22Rv1 (cell line): ENCODE measurements around the gene ERRFI1.
A peak's percentile ranks its signal among the peaks of the same experiment; 100 is the strongest.
"Not testable (repeated sequence)": the region's sequence is repeated elsewhere in the genome, so short reads cannot be mapped to it uniquely, and the experiment has no call there.

ENCODE experiments used
- H3K27ac ChIP-seq: fragments of 450-650 bp; 2 replicates; pipeline ENCODE4 v1.5.1; 2017
- ZFX ChIP-seq: fragments of 450-650 bp; IDR thresholded peaks from 2 replicates; pipeline ENCODE4 v1.6.1; 2017; ENCODE audit warnings: antibody characterized with exemption, borderline replicate concordance
- TF ChIP-seq, protein P1 (sequence below): fragments of 450-650 bp; IDR thresholded peaks from 2 replicates; pipeline ENCODE4 v1.5.1; 2017; ENCODE audit warnings: mild to moderate bottlenecking

The ERRFI1 gene

DNA sequence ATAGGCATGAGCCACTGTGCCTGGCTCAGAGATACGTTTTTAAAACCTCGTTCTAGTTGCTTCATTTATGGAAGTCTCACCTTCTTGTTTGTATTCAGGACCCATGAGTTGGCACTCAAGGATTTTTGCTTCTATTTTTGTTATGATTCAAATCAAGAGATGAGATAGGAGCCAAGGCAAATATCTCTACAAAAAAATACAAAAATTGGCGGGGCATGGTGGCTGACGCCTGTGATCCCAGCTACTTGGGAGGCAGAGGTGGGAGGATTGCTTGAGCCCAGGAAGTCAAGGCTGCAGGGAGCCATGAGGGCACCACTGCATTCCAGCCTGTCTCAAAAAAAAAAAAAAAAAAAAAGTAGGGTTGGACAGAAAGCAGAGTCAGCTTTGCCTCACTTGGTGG, 36.8 kb upstream of the ERRFI1 start:
- TF ChIP-seq, protein P1, sequence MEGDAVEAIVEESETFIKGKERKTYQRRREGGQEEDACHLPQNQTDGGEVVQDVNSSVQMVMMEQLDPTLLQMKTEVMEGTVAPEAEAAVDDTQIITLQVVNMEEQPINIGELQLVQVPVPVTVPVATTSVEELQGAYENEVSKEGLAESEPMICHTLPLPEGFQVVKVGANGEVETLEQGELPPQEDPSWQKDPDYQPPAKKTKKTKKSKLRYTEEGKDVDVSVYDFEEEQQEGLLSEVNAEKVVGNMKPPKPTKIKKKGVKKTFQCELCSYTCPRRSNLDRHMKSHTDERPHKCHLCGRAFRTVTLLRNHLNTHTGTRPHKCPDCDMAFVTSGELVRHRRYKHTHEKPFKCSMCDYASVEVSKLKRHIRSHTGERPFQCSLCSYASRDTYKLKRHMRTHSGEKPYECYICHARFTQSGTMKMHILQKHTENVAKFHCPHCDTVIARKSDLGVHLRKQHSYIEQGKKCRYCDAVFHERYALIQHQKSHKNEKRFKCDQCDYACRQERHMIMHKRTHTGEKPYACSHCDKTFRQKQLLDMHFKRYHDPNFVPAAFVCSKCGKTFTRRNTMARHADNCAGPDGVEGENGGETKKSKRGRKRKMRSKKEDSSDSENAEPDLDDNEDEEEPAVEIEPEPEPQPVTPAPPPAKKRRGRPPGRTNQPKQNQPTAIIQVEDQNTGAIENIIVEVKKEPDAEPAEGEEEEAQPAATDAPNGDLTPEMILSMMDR, result no peak
- no peak for TF ChIP-seq ZFX
- no peak overlapping the region for H3K27ac ChIP-seq

DNA sequence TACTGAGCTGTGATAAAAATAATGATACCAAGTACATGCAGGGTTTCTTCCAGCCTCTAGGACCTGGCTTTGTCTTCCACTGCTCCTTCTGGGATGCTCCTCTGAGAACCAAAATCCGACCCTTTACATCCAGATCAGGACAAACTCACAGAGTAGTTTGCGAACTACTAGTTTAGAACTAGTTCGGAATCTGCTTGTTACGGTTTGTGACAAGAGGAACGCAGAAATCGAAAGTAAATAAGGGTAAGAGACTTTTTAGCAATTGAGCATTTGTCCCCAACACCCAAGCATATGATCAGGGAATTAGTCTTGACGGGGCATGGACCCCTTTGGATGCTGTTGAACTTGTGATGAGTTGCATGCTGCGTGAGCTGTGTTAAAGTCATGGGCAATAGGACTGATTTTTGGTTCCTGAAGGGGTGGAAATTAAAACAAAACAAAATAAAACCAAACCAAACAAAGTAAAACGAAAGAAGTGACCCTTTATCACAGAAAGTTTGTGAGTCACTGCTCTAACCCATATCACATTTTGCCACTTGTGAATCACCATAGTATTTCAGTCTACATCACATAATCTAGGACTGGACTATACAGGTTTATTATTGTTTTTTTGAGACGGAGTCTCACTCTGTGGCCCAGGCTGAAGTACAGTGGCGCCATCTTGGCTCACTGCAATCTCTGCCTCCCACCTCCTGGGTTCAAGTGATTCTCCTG, 35.7 kb upstream of the ERRFI1 start:
- TF ChIP-seq ZFX, result no peak
- TF ChIP-seq, protein P1, result no peak
- H3K27ac ChIP-seq, result peak overlapping the region; percentile 71

DNA sequence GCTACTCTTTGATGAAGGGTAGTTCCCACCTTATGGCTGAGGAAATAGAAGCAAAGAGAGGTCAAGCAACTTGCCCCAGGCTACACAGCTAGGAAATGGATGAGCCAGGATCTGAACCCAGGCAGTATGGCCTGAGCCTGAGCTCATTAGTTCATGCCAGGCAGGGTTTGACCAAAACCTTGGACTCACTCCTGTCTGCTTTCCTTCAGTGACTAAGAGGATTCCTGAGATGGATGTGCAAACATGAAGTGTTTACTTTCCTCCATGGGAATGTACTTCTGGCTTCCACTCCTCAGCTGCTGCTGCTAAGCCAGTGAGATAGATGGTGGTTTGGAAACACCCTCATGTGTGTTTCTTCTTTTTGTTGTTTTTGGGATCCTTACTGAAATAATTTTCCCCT, 35.1 kb upstream of the ERRFI1 start:
- no peak for TF ChIP-seq ZFX
- TF ChIP-seq, protein P1, result no peak
- peak overlapping the region; percentile 71 for H3K27ac ChIP-seq

DNA sequence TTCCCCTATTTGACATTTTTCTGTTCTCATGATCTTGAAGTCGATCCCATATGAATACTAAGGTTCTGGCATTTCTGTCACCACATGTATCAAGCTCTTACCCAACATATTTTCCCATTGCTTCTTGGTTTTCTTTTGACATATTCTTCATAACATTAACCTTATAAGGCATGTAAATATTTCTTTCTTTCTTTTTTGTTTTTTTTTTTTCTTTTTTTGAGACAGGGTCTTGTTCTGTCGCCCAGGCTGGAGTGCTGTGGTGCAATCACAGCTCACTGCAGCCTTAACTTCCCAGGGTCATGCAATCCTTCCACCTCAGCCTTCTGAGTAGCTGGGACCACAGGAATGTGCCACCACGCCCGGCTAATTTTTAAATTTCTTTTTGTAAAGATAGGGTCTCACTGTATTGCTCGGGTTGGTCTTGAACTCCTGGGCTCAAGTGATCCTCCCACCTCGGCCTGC, 33.1 kb upstream of the ERRFI1 start:
- H3K27ac ChIP-seq, result no peak overlapping the region
- TF ChIP-seq, protein P1, result no peak
- no peak for TF ChIP-seq ZFX

DNA sequence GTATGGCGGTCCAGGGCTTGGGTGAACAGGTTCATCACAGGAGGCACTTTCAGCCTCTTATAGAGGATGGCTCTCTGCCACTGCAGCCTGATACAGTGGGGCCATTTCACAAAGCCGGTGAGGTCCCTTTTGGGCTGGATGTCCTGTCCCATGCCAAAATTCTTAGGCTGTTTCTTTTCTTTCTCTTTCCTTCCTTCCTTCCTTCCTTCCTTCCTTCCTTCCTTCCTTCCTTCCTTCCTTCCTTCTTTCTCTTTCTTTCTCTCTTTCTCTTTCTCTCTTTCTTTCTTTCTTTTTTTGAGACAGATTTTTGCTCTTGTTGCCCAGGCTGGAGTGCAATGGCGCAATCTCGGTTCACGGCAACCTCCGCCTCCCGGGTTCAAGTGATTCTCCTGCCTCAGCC, 31.7 kb upstream of the ERRFI1 start:
- not testable (repeated sequence) for H3K27ac ChIP-seq

DNA sequence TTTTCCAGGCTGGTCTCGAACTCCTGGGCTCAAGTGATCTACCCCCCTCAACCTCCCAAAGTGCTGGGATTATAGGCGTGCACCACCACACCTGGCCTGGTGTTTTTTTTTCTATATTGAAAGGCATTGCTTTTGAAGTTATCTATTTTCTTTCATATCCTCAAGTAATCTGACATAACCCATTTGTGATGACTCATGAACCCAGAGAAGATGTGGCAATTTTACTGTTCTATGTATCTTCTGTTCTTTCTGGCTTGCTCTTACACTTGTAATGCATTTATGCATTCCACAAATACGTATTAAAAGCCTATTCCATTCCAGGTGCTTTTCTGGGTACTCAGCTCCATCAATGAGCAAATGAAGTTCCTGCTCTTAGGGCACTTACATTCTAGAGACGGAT, 29.9 kb upstream of the ERRFI1 start:
- no peak overlapping the region for H3K27ac ChIP-seq
- TF ChIP-seq, protein P1, result no peak
- no peak for TF ChIP-seq ZFX

DNA sequence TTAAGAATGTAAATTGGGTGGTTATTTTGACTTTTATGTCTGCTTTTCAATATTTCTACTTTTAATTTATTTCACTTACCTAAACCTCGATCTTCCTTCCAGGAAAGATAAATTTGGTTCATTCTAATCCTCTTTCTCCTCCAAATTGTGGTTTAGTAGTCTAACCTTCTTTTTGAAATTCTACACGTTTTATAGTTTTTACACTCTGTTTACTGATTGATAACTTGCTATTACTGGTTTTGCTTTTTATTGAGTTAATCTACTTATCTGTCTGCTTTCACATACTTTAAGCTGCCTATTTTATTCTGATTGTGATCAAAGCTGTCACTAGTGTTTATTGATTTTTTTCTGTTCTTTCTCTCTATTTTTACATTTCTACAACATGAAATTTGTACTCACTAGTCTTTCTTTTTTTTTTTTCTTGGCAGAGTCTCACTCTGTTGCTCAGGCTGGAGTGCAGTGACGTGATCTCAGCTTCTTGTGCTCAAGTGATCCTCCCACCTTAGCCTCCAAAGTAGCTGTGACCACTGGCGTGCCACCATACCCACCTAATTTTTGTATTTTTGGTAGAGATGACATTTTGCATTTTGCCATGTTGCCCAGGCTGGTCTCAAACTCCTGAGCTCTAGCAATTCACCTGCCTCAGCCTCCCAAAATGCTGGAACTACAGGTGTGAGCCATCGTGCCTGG, 27.9 kb upstream of the ERRFI1 start:
- H3K27ac ChIP-seq, result no peak overlapping the region
- TF ChIP-seq ZFX, result no peak

DNA sequence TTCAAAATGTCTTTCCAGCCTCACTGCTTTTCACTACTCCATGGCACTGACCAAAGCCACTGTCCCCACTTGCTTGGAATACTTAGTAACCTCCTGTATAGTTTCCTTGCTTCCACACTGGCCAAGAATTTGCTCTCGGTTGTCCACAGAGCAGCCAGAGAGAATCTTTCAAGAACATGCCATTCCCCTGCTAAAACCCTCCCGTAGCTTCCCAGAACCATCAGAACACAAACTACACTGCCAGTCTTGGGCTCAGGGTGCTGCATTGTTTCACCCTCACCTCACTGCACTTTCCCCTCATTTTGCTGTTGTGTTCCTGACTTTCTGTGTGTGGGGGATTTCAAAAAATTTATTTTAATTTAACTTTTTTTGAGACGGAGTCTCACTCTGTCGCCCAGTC, 25.5 kb upstream of the ERRFI1 start:
- no peak overlapping the region for H3K27ac ChIP-seq

DNA sequence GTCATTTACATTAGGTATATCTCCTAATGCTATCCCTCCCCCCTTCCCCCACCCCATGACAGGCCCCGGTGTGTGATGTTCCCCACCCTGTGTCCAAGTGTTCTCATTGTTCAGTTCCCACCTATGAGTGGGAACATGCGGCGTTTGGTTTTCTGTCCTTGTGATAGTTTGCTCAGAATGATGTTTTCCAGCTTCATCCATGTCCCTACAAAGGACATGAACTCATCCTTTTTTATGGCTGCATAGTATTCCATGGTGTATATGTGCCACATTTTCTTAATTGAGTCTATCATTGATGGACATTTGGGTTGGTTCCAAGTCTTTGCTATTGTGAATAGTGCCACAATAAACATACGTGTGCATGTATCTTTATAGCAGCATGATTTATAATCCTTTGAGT, 23.1 kb upstream of the ERRFI1 start:
- H3K27ac ChIP-seq, result not testable (repeated sequence)

More for the DNA sequence above, 25.5 kb upstream of the ERRFI1 start:
- no peak for TF ChIP-seq ZFX
- TF ChIP-seq, protein P1, result no peak
